DND-41 (cell line): Measurements from ENCODE around the gene CDC42SE2.

Experiments used
- EZH2 ChIP-seq: IDR thresholded peaks from 3 replicates; pipeline ENCODE4 v1.6.1; 2012; ENCODE audit warnings: borderline replicate concordance, low read depth, mild to moderate bottlenecking, moderate library complexity, low read length, inconsistent platforms; ENCODE audit not compliant: severe bottlenecking
- TF ChIP-seq, protein P1 (sequence below): IDR thresholded peaks from 2 replicates; pipeline ENCODE4 v1.5.1; 2012; ENCODE audit warnings: borderline replicate concordance, low read length, moderate library complexity, mild to moderate bottlenecking; ENCODE audit not compliant: poor library complexity, severe bottlenecking; ENCODE audit errors: extremely low read depth

GRCh38 chr5:131393498-131393968 is 129.7 kb downstream of the CDC42SE2 start:
- TF ChIP-seq, protein P1, sequence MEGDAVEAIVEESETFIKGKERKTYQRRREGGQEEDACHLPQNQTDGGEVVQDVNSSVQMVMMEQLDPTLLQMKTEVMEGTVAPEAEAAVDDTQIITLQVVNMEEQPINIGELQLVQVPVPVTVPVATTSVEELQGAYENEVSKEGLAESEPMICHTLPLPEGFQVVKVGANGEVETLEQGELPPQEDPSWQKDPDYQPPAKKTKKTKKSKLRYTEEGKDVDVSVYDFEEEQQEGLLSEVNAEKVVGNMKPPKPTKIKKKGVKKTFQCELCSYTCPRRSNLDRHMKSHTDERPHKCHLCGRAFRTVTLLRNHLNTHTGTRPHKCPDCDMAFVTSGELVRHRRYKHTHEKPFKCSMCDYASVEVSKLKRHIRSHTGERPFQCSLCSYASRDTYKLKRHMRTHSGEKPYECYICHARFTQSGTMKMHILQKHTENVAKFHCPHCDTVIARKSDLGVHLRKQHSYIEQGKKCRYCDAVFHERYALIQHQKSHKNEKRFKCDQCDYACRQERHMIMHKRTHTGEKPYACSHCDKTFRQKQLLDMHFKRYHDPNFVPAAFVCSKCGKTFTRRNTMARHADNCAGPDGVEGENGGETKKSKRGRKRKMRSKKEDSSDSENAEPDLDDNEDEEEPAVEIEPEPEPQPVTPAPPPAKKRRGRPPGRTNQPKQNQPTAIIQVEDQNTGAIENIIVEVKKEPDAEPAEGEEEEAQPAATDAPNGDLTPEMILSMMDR, result no peak
- no peak for TF ChIP-seq EZH2
